HCT116 (cell line): ENCODE measurements around the gene PSMC3. TPM values are rescaled to one million over a fixed set of nuclear protein-coding genes. Genes with fewer than 3 reads are reported as not detected.

Experiments used
- ATAC-seq: fragments of 200-7000 bp; cut with Tn5 transposase; 2 replicates; pipeline ENCODE4 v1.9.1; 2020; ENCODE audit warnings: mild to moderate bottlenecking, moderate library complexity
- BruUV-seq: library from RNA; stranded (reverse); fragments of 400-500 nt; replicated peaks from 2 replicates; lab custom pipeline; 2021; lab: Mats Ljungman, UMichigan
- CTCF ChIA-PET: fragments of 300-600 bp; sonication (Branson Sonifier 250); formaldehyde crosslinking; loops from one replicate; lab custom pipeline; 2021; ENCODE audit warnings: antibody characterized with exemption; lab: Charles Lee
- POLR2A ChIA-PET: fragments of 300-600, 350-600 bp; sonication (Branson Sonifier 250); formaldehyde crosslinking; loops from one replicate; lab custom pipeline; 2021; ENCODE audit warnings: antibody characterized with exemption; lab: Charles Lee
- RAD21 ChIA-PET, 2 experiments: fragments of 300-600 bp; sonication (Branson Sonifier 250); formaldehyde crosslinking; loops; one replicate each; lab custom pipeline; 2023; ENCODE audit warnings: low total read pairs in 2 of 2; ENCODE audit not compliant: uncharacterized antibody in 2 of 2, unreplicated experiment in 2 of 2, low non-redundant PET in 1 of 2; lab: Charles Lee
- DNase-seq: peaks from one replicate; pipeline ENCODE4 v3.0.0-alpha.2; 2010; ENCODE audit warnings: low read depth, low spot score
- H2AFZ ChIP-seq: fragments of 200-600 bp; shearing (Covaris generic), sonication (generic); 2 replicates; pipeline ENCODE4 v1.6.1; 2017; ENCODE audit warnings: low read depth, mixed run types, mixed read lengths, antibody characterized with exemption, low read length; ENCODE audit not compliant: poor library complexity, severe bottlenecking
- H3K27ac ChIP-seq: 2 replicates; pipeline ENCODE4 v1.5.1; 2012; ENCODE audit warnings: low read depth, low read length
- H3K27me3 ChIP-seq: fragments of 200-600 bp; sonication (generic); 2 replicates; pipeline ENCODE4 v1.6.1; 2016; ENCODE audit warnings: mixed run types, low read length, mixed read lengths; ENCODE audit not compliant: insufficient read depth
- H3K36me3 ChIP-seq, 2 experiments: fragments of 200-500 bp in 1 of 2; fragments of 200-600 bp in 1 of 2; sonication (Bioruptor generic) in 1 of 2; sonication (generic) in 1 of 2; 2 replicates each; pipeline versions ENCODE4 v1.5.1 to v1.6.1; 2014 to 2016; ENCODE audit warnings: low read length in 2 of 2, inconsistent platforms in 1 of 2, mixed read lengths in 1 of 2, mixed run types in 1 of 2; ENCODE audit not compliant: insufficient read depth in 2 of 2, control insufficient read depth in 1 of 2
- H3K4me1 ChIP-seq, 2 experiments: fragments of 200-600 bp in 1 of 2; sonication (generic) in 1 of 2; 2 replicates each; pipeline versions ENCODE4 v1.5.1 to v1.6.1; 2012 to 2017; ENCODE audit warnings: low read length in 2 of 2, inconsistent platforms in 1 of 2, mild to moderate bottlenecking in 1 of 2, mixed read lengths in 1 of 2, mixed run types in 1 of 2, moderate library complexity in 1 of 2; ENCODE audit not compliant: insufficient read depth in 2 of 2, control insufficient read depth in 1 of 2
- H3K4me2 ChIP-seq: fragments of 200-600 bp; sonication (generic); 2 replicates; pipeline ENCODE4 v1.6.1; 2017; ENCODE audit warnings: mixed run types, low read length, mixed read lengths
- H3K4me3 ChIP-seq, 2 experiments: fragments of 200-600 bp in 1 of 2; sonication (generic) in 1 of 2; replicated peaks in 1 of 2; 2 replicates each; pipeline ENCODE4 v1.5.1; 2011 to 2016; ENCODE audit warnings: low read length in 2 of 2, control low read depth in 1 of 2, low read depth in 1 of 2, mild to moderate bottlenecking in 1 of 2, mixed read lengths in 1 of 2, mixed run types in 1 of 2
- H3K79me2 ChIP-seq: fragments of 200-600 bp; sonication (generic); 2 replicates; pipeline ENCODE4 v1.6.1; 2017; ENCODE audit warnings: mild to moderate bottlenecking, mixed run types, low read length, moderate library complexity, mixed read lengths; ENCODE audit not compliant: insufficient read depth
- H3K9ac ChIP-seq: fragments of 200-600 bp; sonication (generic); 2 replicates; pipeline ENCODE4 v1.6.1; 2016; ENCODE audit warnings: low read length, mixed read lengths
- H3K9me2 ChIP-seq: fragments of 200-600 bp; sonication (generic), shearing (Covaris generic); 2 replicates; pipeline ENCODE4 v1.6.1; 2017; ENCODE audit warnings: mixed run types, mild to moderate bottlenecking, moderate library complexity; ENCODE audit not compliant: insufficient read depth
- H3K9me3 ChIP-seq, 2 experiments: fragments of 200-500 bp in 1 of 2; fragments of 200-600 bp in 1 of 2; sonication (Bioruptor generic) in 1 of 2; sonication (generic) in 1 of 2; 2 replicates each; pipeline ENCODE4 v1.6.1; 2014 to 2017; ENCODE audit warnings: low read length in 2 of 2, mixed read lengths in 2 of 2, inconsistent platforms in 1 of 2, low read depth in 1 of 2, mild to moderate bottlenecking in 1 of 2, mixed run types in 1 of 2, moderate library complexity in 1 of 2; ENCODE audit not compliant: control insufficient read depth in 1 of 2, insufficient read depth in 1 of 2
- H4K20me1 ChIP-seq: fragments of 200-600 bp; sonication (generic), shearing (Covaris generic); 2 replicates; pipeline ENCODE4 v1.6.1; 2017; ENCODE audit warnings: mixed run types, mild to moderate bottlenecking, moderate library complexity; ENCODE audit not compliant: insufficient read depth
- CBX3 ChIP-seq: IDR thresholded peaks from 2 replicates; pipeline ENCODE4 v1.6.1; 2012; ENCODE audit warnings: low read depth
- EZH2 ChIP-seq: fragments of 200-600 bp; sonication (generic); IDR thresholded peaks from 2 replicates; pipeline ENCODE4 v1.6.1; 2017; ENCODE audit warnings: antibody characterized with exemption, mixed run types
- EZH2phosphoT487 ChIP-seq: fragments of 200-600 bp; IDR thresholded peaks from 2 replicates; pipeline ENCODE4 v1.6.1; 2018; ENCODE audit warnings: antibody characterized with exemption, borderline replicate concordance
- POLR2A ChIP-seq: IDR thresholded peaks from 2 replicates; pipeline ENCODE4 v1.7.0; 2011; ENCODE audit warnings: borderline replicate concordance; ENCODE audit not compliant: insufficient read depth, insufficient read length; ENCODE audit errors: extremely low read depth
- RAD21 ChIP-seq: IDR thresholded peaks from 2 replicates; pipeline ENCODE4 v1.6.1; 2012; ENCODE audit warnings: low read depth, mild to moderate bottlenecking
- YY1 ChIP-seq: IDR thresholded peaks from 2 replicates; pipeline ENCODE4 v1.6.1; 2011; ENCODE audit warnings: low read length, low read depth, moderate library complexity, mild to moderate bottlenecking; ENCODE audit not compliant: insufficient replicate concordance; ENCODE audit errors: extremely low read depth
- ZBTB33 ChIP-seq: IDR thresholded peaks from 2 replicates; pipeline ENCODE4 v1.6.1; 2011; ENCODE audit warnings: mild to moderate bottlenecking, low read length, moderate library complexity; ENCODE audit not compliant: insufficient replicate concordance; ENCODE audit errors: extremely low read depth
- ZFX ChIP-seq: fragments of 450-650 bp; IDR thresholded peaks from 2 replicates; pipeline ENCODE4 v1.6.1; 2017
- ZNF274 ChIP-seq: fragments of 200-500 bp; sonication (Bioruptor generic); IDR thresholded peaks from 2 replicates; pipeline ENCODE4 v1.6.1; 2014; ENCODE audit warnings: mild to moderate bottlenecking, low read depth, low read length, inconsistent platforms
- intact Hi-C: fragments of 100-400 bp; cut with micrococcal nuclease; formaldehyde crosslinking; loops from 2 replicates; pipeline ENCODE4 v1.10.0; 2022
- total RNA-seq: library from RNA; stranded (reverse); gene quantifications from one replicate; pipeline ENCODE4 v1.2.1, GENCODE V29; 2021; ENCODE audit not compliant: unreplicated experiment

PSMC3 gene
- total RNA-seq, 1 experiment from 2014 or later: 155 TPM

DNA sequence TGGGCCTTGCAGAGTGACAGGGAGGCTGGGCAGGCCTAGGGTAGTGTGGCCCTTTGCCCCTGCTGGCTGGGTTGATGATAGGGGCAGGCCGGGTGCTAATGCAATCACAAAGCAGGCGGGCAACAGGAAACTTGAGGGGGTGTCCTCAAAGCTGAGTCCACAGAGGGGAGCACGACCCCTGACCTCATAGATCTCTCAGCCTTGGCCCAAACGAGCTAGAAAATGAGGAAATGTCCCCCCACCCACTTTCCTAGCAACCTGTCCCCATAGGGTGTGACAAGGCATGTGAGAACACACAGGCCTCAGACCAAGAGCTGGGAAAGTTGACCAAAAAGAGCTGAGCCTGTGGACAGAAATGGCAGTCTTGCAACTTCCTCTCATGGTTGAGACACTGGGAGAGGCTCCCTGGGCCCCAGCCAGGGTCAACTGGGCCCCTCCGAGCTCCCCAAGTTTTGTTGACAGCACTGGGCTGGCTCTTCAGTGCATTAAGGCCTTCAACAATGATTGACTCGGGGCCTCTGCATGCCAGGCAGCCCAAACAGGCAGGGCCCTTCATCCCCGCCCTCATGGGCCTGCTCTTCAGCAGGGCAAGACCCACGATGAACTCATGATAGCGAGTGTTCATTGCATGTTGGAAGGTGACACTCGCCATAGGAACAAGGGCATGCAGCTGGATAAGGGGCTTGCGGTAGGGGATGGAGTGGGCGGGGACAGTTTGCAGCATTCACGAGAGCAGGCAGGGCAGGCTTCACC, 38.1 kb downstream of the PSMC3 start:
- H4K20me1 ChIP-seq: no peaks in the 10 kb centered on the region
- H3K27me3 ChIP-seq: no peaks in the 10 kb centered on the region
- intact Hi-C loops: no loop called here
- H3K4me3 ChIP-seq: no peak overlapping the region
- no TSS peak for BruUV-seq
- H2AFZ ChIP-seq: no peak overlapping the region
- ChIA-PET RAD21 (no interaction called here), POLR2A (no interaction called here), CTCF (interaction anchor here (1.2 to 1.4 kb wide), 3 partner anchors 14 to 66 kb away, joined by 3 to 5 read pairs (median 4); no protein-coding TSS in a partner anchor)
- H3K4me1 ChIP-seq: no peaks in the 10 kb centered on the region
- H3K27ac ChIP-seq: no peak overlapping the region
- no peak overlapping the region for H3K4me2 ChIP-seq
- no peak for DNase-seq
- TF ChIP-seq POLR2A (no peak), RAD21 (no peak), EZH2phosphoT487 (no peak), ZFX (no peak), ZBTB33 (no peak), CBX3 (no peak), EZH2 (no peak), ZNF274 (no peak), YY1 (no peak)
- no peaks in the 10 kb centered on the region for H3K79me2 ChIP-seq
- no peaks in the 10 kb centered on the region for H3K36me3 ChIP-seq
- no peaks in the 10 kb centered on the region for H3K9me3 ChIP-seq
- no peaks in the 10 kb centered on the region for H3K9me2 ChIP-seq
- no peak overlapping the region for H3K9ac ChIP-seq
- ATAC-seq: no peak
